SK-N-MC (cell line): Measurements from ENCODE around the gene TTLL5.

ENCODE experiments used
- EZH2 ChIP-seq: fragments of 200-600 bp; sonication (generic); IDR thresholded peaks from one replicate; pipeline ENCODE4 v1.6.1; 2017; ENCODE audit warnings: antibody characterized with exemption
- FOXP2 ChIP-seq: optimal IDR thresholded peaks from 2 replicates; pipeline ENCODE3; 2011; ENCODE audit warnings: mild to moderate bottlenecking, moderate library complexity; ENCODE audit not compliant: insufficient read depth; ENCODE audit errors: extremely low read length, control extremely low read depth
- POLR2AphosphoS5 ChIP-seq: IDR thresholded peaks from 2 replicates; pipeline ENCODE4 v1.6.1; 2012; ENCODE audit warnings: mild to moderate bottlenecking, low read depth, low read length, borderline replicate concordance

DNA sequence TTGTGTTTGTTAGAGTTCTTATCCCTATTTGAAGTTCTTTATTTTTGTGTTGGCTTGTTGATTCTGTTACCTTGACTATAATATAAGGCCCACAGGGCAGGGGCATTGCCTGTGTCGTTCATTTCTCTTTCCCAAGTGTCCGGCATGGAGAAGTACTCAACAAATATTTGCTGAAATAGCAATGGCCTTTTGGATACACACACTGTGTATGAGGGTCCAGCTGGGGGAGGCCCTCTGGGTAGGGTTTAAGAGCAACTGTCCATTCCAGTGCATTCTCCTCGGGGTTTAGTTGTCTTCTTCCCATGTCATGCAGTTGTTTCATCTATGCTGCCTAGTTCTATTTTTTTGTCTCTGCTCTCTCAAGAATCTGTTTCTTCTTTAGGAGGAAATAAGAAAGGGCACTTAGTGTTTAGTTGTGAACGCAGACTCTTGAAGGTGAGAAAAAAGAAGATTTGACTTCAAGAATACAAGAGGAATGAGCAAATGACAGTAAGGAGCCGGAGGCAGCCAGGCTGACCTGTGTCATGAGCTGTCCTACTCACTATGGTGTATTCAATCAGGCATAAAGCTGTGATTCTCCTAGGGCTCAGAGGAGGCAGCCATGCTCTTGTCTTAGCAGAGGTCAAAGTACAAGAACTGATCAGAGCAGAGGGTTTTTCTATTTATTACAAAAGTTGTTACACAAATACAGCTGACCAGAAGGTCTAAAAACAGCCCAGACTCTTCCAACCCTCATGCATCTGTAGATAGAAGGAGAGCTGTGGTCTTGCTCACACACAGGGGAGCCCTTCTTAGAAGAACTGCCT lies 10.6 kb upstream of the TTLL5 start:
- TF ChIP-seq POLR2AphosphoS5, result no peak
- no peak for TF ChIP-seq EZH2
- no peak for TF ChIP-seq FOXP2
